Upper lobe of left lung (tissue), 6 donors: Measurements from ENCODE around the gene TMEM252. TPM values are rescaled to one million over a fixed set of nuclear protein-coding genes. Genes with fewer than 3 reads are reported as not detected.

Experiments
- ATAC-seq, 2 donors: fragments of 200-7000 bp; cut with Tn5 transposase; one replicate each; pipeline ENCODE4 v1.9.1; 2022; ENCODE audit warnings: mild to moderate bottlenecking in 2 of 2, moderate library complexity in 2 of 2; ENCODE audit not compliant: low FRiP score in 2 of 2
- DNase-seq, 2 donors: peaks; one replicate each; pipeline ENCODE4 v3.0.0-alpha.2; 2019 to 2020
- H3K27ac ChIP-seq, 4 donors: fragments of 200-600 bp; sonication (generic); one replicate each; pipeline ENCODE4 v1.5.1; 2016 to 2019
- H3K27me3 ChIP-seq, 4 donors: fragments of 200-600 bp; sonication (generic); one replicate each; pipeline ENCODE4 v1.5.1; 2017 to 2019
- H3K36me3 ChIP-seq, 4 donors: fragments of 200-600 bp; sonication (generic); one replicate each; pipeline ENCODE4 v1.5.1; 2016 to 2019
- H3K4me1 ChIP-seq, 4 donors: fragments of 200-600 bp; sonication (generic); one replicate each; pipeline ENCODE4 v1.5.1; 2018 to 2019
- H3K4me3 ChIP-seq, 4 donors: fragments of 200-600 bp; sonication (generic); one replicate each; pipeline ENCODE4 v1.5.1; 2017 to 2019; ENCODE audit warnings: mild to moderate bottlenecking in 2 of 4, moderate library complexity in 1 of 4
- H3K9me3 ChIP-seq, 4 donors: fragments of 200-600 bp; sonication (generic); one replicate each; pipeline ENCODE4 v1.5.1; 2018 to 2019
- EP300 ChIP-seq, 4 donors: sonication (generic); formaldehyde crosslinking; IDR thresholded peaks; one replicate each; pipeline ENCODE4 v1.5.1; 2017; ENCODE audit warnings: antibody characterized with exemption in 4 of 4, control low read depth in 2 of 4
- POLR2A ChIP-seq, 4 donors: fragments of 450-650 bp; IDR thresholded peaks; one replicate each; pipeline ENCODE4 v1.5.1; 2016 to 2017; ENCODE audit warnings: antibody characterized with exemption in 4 of 4, mild to moderate bottlenecking in 2 of 4
- POLR2AphosphoS5 ChIP-seq, 2 donors: sonication (generic); formaldehyde crosslinking; IDR thresholded peaks; one replicate each; pipeline ENCODE4 v1.5.1; 2017; ENCODE audit warnings: antibody characterized with exemption in 2 of 2
- WGBS, 2 donors: methylation state at CpG; one replicate each; pipeline ENCODE4 v1.1.5; 2017 to 2018; 5-methylcytosine and 5-hydroxymethylcytosine counted together
- total RNA-seq, 6 donors: library from RNA; depleted of rRNA in 4 of 6; stranded (reverse); fragments of >200 nt in 4 of 6; gene quantifications; one replicate each; pipeline versions ENCODE4 v1.1.0 to v1.2.1, GENCODE V29; 2016 to 2021
- TF ChIP-seq, protein P1 (sequence below), 6 experiments: fragments of 450-650 bp in 4 of 6; fragments of 200-600 bp in 2 of 6; sonication (generic) in 2 of 6; IDR thresholded peaks; one replicate each; pipeline ENCODE4 v1.5.1; 2016 to 2019; ENCODE audit warnings: antibody characterized with exemption in 6 of 6
- donor health status: DM: no; HTN: no; CAD: no; lungs with moderate emphysema.
- donor health status: DM: no; HTN: yes; CAD: no; lungs with severe emphysema.

TMEM252 gene, protein sequence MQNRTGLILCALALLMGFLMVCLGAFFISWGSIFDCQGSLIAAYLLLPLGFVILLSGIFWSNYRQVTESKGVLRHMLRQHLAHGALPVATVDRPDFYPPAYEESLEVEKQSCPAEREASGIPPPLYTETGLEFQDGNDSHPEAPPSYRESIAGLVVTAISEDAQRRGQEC
- not detected for total RNA-seq

DNA sequence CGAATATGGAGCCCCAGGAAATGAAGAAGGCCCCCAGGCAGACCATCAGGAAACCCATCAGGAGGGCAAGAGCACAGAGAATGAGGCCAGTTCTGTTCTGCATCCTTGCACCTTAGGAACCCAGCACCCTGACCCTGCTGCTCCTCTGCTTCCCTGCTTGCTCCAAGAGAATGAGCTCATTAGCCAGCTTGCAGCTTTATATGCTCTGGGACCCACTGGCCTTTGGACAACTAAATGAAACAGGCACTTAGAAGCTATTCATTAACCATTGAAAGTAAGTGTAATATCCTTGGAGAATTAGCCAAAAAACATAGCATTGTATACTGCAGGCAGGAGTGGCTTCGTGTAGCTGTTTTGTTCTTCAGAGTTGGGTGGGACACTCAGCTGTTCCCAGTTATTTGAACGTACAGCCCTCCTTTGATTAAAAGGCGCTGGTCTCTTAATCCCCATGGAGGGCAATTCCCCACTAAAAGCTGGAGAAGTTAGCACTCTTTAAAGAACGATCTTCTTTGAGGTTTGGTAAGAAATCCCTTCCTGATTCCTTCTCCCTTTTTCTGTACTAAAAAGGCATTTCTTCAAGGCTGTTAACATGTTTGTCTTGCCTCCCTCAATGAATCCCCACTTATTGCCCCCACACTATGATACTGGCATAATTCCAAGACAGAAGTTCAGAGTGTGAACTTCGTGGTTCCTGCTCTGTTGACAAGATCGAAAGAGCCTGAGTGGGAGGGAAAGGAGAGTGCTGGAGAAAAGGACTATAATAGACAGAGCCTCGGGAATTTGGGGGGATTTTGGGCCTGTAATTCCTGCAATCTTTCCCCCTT, at the start of gene TMEM252:
TSS of gene TMEM252 (minus strand) at position 172 of the 824 bp plus-strand sequence. CDS start at position 103, 69 bp downstream.
- Histone ChIP-seq H3K27ac (no peak within 1 kb of the TSS), H3K4me1 (peaks cover 0 to 6% (median 1%) of the 10 kb centered on the region in 4 donors), H3K27me3 (no peaks in the 10 kb centered on the region), H3K4me3 (no peak within 1 kb of the TSS), H3K36me3 (no peaks in the 10 kb centered on the region), H3K9me3 (no peaks in the 10 kb centered on the region)
- TF ChIP-seq POLR2AphosphoS5 (IDR thresholded peaks at IDR 0.05) (no peak), POLR2A (IDR thresholded peaks at IDR 0.05) (no peak), EP300 (IDR thresholded peaks at IDR 0.05) (no peak)
- TF ChIP-seq, protein P1, sequence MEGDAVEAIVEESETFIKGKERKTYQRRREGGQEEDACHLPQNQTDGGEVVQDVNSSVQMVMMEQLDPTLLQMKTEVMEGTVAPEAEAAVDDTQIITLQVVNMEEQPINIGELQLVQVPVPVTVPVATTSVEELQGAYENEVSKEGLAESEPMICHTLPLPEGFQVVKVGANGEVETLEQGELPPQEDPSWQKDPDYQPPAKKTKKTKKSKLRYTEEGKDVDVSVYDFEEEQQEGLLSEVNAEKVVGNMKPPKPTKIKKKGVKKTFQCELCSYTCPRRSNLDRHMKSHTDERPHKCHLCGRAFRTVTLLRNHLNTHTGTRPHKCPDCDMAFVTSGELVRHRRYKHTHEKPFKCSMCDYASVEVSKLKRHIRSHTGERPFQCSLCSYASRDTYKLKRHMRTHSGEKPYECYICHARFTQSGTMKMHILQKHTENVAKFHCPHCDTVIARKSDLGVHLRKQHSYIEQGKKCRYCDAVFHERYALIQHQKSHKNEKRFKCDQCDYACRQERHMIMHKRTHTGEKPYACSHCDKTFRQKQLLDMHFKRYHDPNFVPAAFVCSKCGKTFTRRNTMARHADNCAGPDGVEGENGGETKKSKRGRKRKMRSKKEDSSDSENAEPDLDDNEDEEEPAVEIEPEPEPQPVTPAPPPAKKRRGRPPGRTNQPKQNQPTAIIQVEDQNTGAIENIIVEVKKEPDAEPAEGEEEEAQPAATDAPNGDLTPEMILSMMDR (IDR thresholded peaks at IDR 0.05): no peak
- ATAC-seq (no peak), DNase-seq (no peak)
- 33 to 36% methylated on average over 7 to 8 of the region's 8 CpGs for WGBS, 2 donors

DNA sequence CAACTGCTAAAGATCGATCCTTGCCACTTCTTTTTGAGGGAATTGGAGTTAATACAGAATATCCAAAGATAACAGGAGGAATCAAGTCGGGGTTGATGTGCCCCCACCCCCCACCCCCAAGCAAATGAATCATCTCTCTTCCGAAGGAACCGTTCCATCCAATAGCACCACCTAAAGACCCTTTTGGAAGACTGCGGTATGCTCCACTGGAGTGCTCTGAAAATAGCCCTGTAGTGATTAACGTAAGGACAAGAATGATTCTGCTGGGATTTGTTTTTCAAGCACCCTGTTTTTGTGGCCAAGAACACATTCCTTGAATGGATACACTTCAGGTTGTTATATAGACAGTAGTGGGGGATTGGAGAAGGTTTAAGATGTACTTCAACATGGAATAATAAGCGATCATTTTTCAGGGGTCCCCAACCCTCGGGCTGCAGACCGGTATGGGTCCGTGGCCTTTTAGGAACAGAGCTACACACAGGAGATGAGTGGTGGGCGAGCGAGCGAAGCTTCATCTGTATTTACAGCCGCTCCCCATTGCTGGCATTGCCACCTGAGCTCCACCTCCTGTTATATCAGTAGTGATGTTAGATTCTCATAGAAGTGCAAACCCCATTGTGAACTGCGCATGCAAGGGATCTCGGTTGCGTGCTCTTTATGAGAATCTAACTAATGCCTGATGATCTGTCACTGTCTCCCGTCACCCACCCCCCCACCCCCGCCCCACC, 44.5 kb upstream of the TMEM252 start:
- Histone ChIP-seq H3K9me3 (peaks cover 0 to 6% (median 0%) of the 10 kb centered on the region in 4 donors), H3K4me3 (no peak overlapping the region), H3K36me3 (no peaks in the 10 kb centered on the region), H3K4me1 (peaks cover 0 to 10% (median 0%) of the 10 kb centered on the region in 4 donors), H3K27me3 (no peaks in the 10 kb centered on the region), H3K27ac (no peak overlapping the region)
- WGBS, 2 donors: 74 to 76% methylated on average over 18 to 19 of the region's 19 CpGs
- ATAC-seq (no peak), DNase-seq (no peak)
- no peak for TF ChIP-seq POLR2AphosphoS5 (IDR thresholded peaks at IDR 0.05)
- no peak for TF ChIP-seq EP300 (IDR thresholded peaks at IDR 0.05)
- TF ChIP-seq, protein P1 (IDR thresholded peaks at IDR 0.05): no peak
- no peak for TF ChIP-seq POLR2A (IDR thresholded peaks at IDR 0.05)

DNA sequence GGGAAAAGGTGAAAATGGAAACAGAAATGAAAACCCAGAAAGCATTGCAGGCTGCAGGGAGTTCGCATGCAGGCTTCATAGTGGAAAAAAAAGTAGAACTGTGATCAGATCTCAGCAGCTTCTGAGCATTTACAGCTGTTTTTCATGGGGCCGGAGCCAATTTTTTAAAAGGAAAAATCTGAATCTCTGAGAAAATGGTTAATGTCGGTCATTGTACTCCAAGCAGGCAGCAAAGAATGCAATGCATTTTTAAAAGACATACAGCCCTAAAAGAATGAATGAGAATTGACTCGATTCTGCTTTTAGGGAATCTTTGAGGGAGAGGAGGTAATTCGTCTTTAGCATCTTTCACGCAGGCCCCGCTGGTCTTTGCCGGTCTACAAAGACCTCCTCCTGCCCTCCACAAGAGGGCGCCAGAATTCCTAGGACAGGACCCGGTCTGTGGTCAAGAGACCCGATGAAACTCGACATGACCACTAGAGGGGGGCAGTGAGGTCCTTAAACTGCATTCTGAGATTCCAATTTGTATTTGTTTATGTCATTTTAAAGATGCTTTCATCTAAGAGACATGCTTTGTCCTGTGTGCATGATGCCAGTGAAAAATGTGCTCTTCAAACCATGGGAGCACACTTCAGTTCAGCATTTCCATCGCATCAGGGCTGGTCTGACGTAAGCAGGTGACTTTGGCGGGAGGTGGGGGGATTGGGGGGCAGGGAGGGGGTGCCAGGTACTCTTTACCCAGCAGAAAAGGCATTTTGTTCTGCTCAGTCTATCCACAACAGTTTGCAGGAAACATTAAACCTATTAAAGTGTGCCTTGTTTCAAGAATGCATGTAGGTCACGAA, 43.7 kb upstream of the TMEM252 start:
- TF ChIP-seq POLR2A (IDR thresholded peaks at IDR 0.05): no peak
- TF ChIP-seq, protein P1 (IDR thresholded peaks at IDR 0.05): peak; percentile 86 to 96 (median 95)
- no peak overlapping the region for H3K4me3 ChIP-seq
- ATAC-seq (peak; percentile 98 to 99), DNase-seq (peak in 1 of 2 donors; percentile 91)
- no peaks in the 10 kb centered on the region for H3K36me3 ChIP-seq
- peaks cover 0 to 10% (median 0%) of the 10 kb centered on the region in 4 donors for H3K4me1 ChIP-seq
- H3K27ac ChIP-seq: no peak overlapping the region
- no peaks in the 10 kb centered on the region for H3K27me3 ChIP-seq
- 25 to 26% methylated on average over 16 of the region's 16 CpGs for WGBS, 2 donors
- H3K9me3 ChIP-seq: peaks cover 0 to 6% (median 0%) of the 10 kb centered on the region in 4 donors

DNA sequence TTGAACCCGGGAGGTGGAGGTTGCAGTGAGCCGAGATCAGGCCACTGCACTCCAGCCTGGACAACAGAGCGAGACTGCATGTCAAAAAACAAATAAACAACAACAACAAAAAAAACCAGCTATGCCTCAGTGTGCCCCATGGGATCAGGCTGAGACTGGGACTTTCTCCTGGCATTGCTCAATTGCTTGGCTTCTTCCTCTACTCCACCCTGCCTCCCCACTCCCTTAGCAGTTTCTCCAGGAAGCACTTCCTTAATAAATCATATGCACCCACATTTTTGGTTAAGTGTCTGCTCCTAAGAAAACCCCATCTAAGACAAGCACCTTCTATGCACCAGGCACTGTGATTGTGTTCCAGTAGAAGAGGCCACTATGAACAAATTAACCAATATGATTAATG, 41.0 kb upstream of the TMEM252 start:
- Histone ChIP-seq H3K36me3 (no peaks in the 10 kb centered on the region), H3K27ac (no peak overlapping the region), H3K4me1 (peaks cover 0 to 10% (median 0%) of the 10 kb centered on the region in 4 donors), H3K4me3 (no peak overlapping the region), H3K9me3 (no peaks in the 10 kb centered on the region), H3K27me3 (no peaks in the 10 kb centered on the region)
- DNase-seq: no peak
- WGBS, 2 donors: 75 to 95% methylated on average over 3 of the region's 3 CpGs
- no peak for ATAC-seq
- TF ChIP-seq POLR2AphosphoS5 (IDR thresholded peaks at IDR 0.05): no peak
- TF ChIP-seq POLR2A (IDR thresholded peaks at IDR 0.05): no peak
- TF ChIP-seq, protein P1 (IDR thresholded peaks at IDR 0.05): no peak
- TF ChIP-seq EP300 (IDR thresholded peaks at IDR 0.05): no peak
